Esophagus muscularis mucosa (tissue), 4 donors: Measurements from ENCODE around the gene TMSB10.
"Not testable (repeated sequence)": the region's sequence is repeated elsewhere in the genome, so short reads cannot be mapped to it uniquely, and the experiment has no call there.

Experiments
- CTCF ChIP-seq, 3 experiments: fragments of 200-600 bp in 2 of 3; fragments of 450-650 bp in 1 of 3; sonication (generic) in 2 of 3; IDR thresholded peaks; one replicate each; pipeline ENCODE4 v1.5.1; 2017 to 2019; ENCODE audit warnings: antibody characterized with exemption in 3 of 3, mild to moderate bottlenecking in 2 of 3, moderate library complexity in 1 of 3
- EP300 ChIP-seq: sonication (generic); formaldehyde crosslinking; IDR thresholded peaks from one replicate; pipeline ENCODE4 v1.6.1; 2017; ENCODE audit warnings: antibody characterized with exemption
- POLR2A ChIP-seq: fragments of 450-650 bp; IDR thresholded peaks from one replicate; pipeline ENCODE4 v1.6.1; 2017; ENCODE audit warnings: antibody characterized with exemption, moderate library complexity, mild to moderate bottlenecking, low read depth
- POLR2AphosphoS5 ChIP-seq, 2 donors: sonication (generic); formaldehyde crosslinking; IDR thresholded peaks; one replicate each; pipeline ENCODE4 v1.6.1; 2017; ENCODE audit warnings: antibody characterized with exemption in 2 of 2

GRCh38 chr2:84872691-84873090 is 32.8 kb upstream of the TMSB10 start:
- TF ChIP-seq CTCF (IDR thresholded peaks at IDR 0.05); POLR2AphosphoS5 (IDR thresholded peaks at IDR 0.05); POLR2A; EP300: not testable (repeated sequence)
